Lung (tissue), 12 donors: ENCODE results near the gene NOS1AP. TPM values are rescaled to one million over a fixed set of nuclear protein-coding genes. Genes with fewer than 3 reads are reported as not detected.
A peak's percentile ranks its signal among the peaks of the same experiment; 100 is the strongest.

ENCODE experiments used
- ATAC-seq: fragments of 200-7000 bp; cut with Tn5 transposase; one replicate; pipeline ENCODE4 v1.9.1; 2020; ENCODE audit warnings: moderate number of reproducible peaks; ENCODE audit not compliant: insufficient read depth, low FRiP score
- DNase-seq, 3 donors: peaks; one replicate each; pipeline ENCODE4 v3.0.0-alpha.2; 2013 to 2017
- H3K27ac ChIP-seq, 2 donors: one replicate each; pipeline ENCODE4 v1.5.1; 2013; ENCODE audit warnings: mild to moderate bottlenecking in 2 of 2, moderate library complexity in 2 of 2, control low read depth in 1 of 2, inconsistent platforms in 1 of 2, low read depth in 1 of 2, low read length in 1 of 2
- H3K27me3 ChIP-seq, 3 donors: one replicate each; pipeline ENCODE4 v1.5.1; 2013; ENCODE audit warnings: low read length in 2 of 3; ENCODE audit not compliant: control insufficient read depth in 3 of 3, insufficient read depth in 3 of 3
- H3K36me3 ChIP-seq, 4 donors: one replicate each; pipeline ENCODE4 v1.5.1; 2013; ENCODE audit warnings: low read length in 4 of 4, mild to moderate bottlenecking in 1 of 4, moderate library complexity in 1 of 4; ENCODE audit not compliant: control insufficient read depth in 4 of 4, insufficient read depth in 4 of 4
- H3K4me1 ChIP-seq, 5 donors: one replicate each; pipeline ENCODE4 v1.5.1; 2013; ENCODE audit warnings: low read length in 5 of 5, mild to moderate bottlenecking in 2 of 5, moderate library complexity in 1 of 5; ENCODE audit not compliant: control insufficient read depth in 5 of 5, insufficient read depth in 5 of 5
- H3K4me3 ChIP-seq: one replicate; pipeline ENCODE4 v1.5.1; 2013; ENCODE audit warnings: mild to moderate bottlenecking, control low read depth, moderate library complexity
- H3K9ac ChIP-seq, 2 donors: one replicate each; pipeline ENCODE4 v1.5.1; 2013; ENCODE audit warnings: low read length in 2 of 2, control low read depth in 1 of 2; ENCODE audit not compliant: insufficient read depth in 1 of 2
- H3K9me3 ChIP-seq, 4 donors: one replicate each; pipeline ENCODE4 v1.5.1; 2013; ENCODE audit warnings: low read length in 3 of 4, mild to moderate bottlenecking in 1 of 4, moderate library complexity in 1 of 4; ENCODE audit not compliant: control insufficient read depth in 4 of 4, insufficient read depth in 3 of 4
- CTCF ChIP-seq: IDR thresholded peaks from 2 replicates; pipeline ENCODE4 v1.5.1; 2012; ENCODE audit warnings: mild to moderate bottlenecking; ENCODE audit errors: control extremely low read depth, extremely low read depth
- WGBS, 2 donors: extraction: QIAGEN DNeasy Blood & Tissue Kit; methylation state at CpG; one replicate each; pipeline ENCODE4 v1.1.7; 2013; 5-methylcytosine and 5-hydroxymethylcytosine counted together
- polyA plus RNA-seq, 2 donors: library from polyadenylated mRNA; stranded (reverse); fragments of 200-250 nt; gene quantifications; one replicate each; pipeline ENCODE4 v1.2.1, GENCODE V29; 2013
- total RNA-seq, 2 donors: library from RNA; depleted of rRNA in 1 of 2; stranded (reverse); fragments of >200 nt in 1 of 2; gene quantifications; one replicate each; pipeline ENCODE4 v1.2.1, GENCODE V29; 2014 to 2021
- donor health status: control.
- donor health status: control.
- donor health status: Bipolar disorder and iron deficiency.
- donor health status: healthy.
- donor health status: DM: yes; HTN: yes; CAD: no.

The NOS1AP gene
- total and polyA plus RNA-seq, 4 donors, result 0.57 to 5.0 (median 1.2) TPM

- H3K9me3 ChIP-seq, result no peaks in the 10 kb centered on the region
- peaks cover 0 to 4% (median 0%) of the 10 kb centered on the region in 5 donors for H3K4me1 ChIP-seq
- no peak overlapping the region for H3K9ac ChIP-seq
- no peak for ATAC-seq
- H3K27me3 ChIP-seq, result no peaks in the 10 kb centered on the region
- TF ChIP-seq CTCF, result no peak
- no peak for DNase-seq
- H3K4me3 ChIP-seq, result no peak overlapping the region
- no peaks in the 10 kb centered on the region for H3K36me3 ChIP-seq
- 87 to 97% methylated on average over 1 of the region's 1 CpG for WGBS, 2 donors
- H3K27ac ChIP-seq, result no peak overlapping the region
Observed at GRCh38 chr1:162264108-162264507, 194.6 kb downstream of the NOS1AP start.

GRCh38 chr1:162265983-162266382 lies 196.5 kb downstream of the NOS1AP start:
- H3K9me3 ChIP-seq, result no peaks in the 10 kb centered on the region
- H3K4me3 ChIP-seq, result no peak overlapping the region
- ATAC-seq (no peak), DNase-seq (no peak)
- H3K9ac ChIP-seq, result no peak overlapping the region
- H3K27me3 ChIP-seq, result no peaks in the 10 kb centered on the region
- H3K27ac ChIP-seq, result no peak overlapping the region
- 95 to 98% methylated on average over 4 of the region's 4 CpGs for WGBS, 2 donors
- no peaks in the 10 kb centered on the region for H3K36me3 ChIP-seq
- peaks cover 0 to 15% (median 0%) of the 10 kb centered on the region in 5 donors for H3K4me1 ChIP-seq
- TF ChIP-seq CTCF, result no peak

GRCh38 chr1:162270016-162270770 lies 200.7 kb downstream of the NOS1AP start:
- H3K27ac ChIP-seq, result no peak overlapping the region
- WGBS, 2 donors, result 92% methylated on average over 6 of the region's 6 CpGs
- no peak for ATAC-seq
- no peaks in the 10 kb centered on the region for H3K36me3 ChIP-seq
- H3K9ac ChIP-seq, result no peak overlapping the region
- H3K27me3 ChIP-seq, result no peaks in the 10 kb centered on the region
- H3K9me3 ChIP-seq, result peaks cover 0 to 2% (median 0%) of the 10 kb centered on the region in 4 donors
- DNase-seq, result peak in 2 of 3 donors; percentile 76 to 80
- peaks cover 0 to 15% (median 0%) of the 10 kb centered on the region in 5 donors for H3K4me1 ChIP-seq
- no peak overlapping the region for H3K4me3 ChIP-seq
- no peak for TF ChIP-seq CTCF
